SW 1271 (cell line): ENCODE measurements around the gene CAPN5.

Experiments
- DNase-seq, 2 experiments: peaks; one replicate each; lab custom pipeline; 2025; lab: John Stamatoyannopoulos, UW

The CAPN5 gene

DNA sequence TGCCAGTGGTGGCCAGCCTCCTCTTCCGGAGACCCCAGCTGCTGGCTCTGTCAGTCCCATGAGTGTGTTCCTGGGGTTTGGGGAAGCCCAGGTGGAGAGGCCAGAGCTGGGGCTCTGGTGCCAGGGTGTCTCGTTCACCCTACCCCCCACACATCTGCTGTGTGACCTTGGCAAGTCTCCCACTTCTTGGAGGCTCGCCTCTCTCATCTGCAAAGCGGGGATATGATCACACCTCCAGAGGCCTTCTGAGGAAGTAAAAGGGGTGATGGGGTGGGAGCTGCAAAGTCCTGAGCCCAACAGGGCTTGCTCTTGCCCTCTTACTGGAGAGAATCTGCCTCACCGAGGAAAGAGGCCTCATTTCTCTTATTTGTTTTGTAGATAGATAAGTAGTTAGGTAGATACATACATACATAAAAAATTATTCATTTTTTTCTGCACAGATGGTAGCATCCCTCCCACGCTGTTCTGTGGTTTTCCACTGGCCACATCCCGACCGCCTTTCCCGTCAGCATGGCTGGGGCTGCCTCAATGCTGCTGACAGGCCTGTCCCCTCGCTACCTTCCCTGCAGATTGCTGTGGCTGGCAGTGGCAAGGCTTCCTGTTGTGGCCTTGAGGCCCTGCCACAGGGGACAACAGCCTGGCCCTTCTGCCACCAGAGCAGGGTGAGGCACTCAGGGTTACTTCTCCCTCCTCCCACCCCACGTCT, 85.2 kb downstream of the CAPN5 start:
- no peak for DNase-seq

DNA sequence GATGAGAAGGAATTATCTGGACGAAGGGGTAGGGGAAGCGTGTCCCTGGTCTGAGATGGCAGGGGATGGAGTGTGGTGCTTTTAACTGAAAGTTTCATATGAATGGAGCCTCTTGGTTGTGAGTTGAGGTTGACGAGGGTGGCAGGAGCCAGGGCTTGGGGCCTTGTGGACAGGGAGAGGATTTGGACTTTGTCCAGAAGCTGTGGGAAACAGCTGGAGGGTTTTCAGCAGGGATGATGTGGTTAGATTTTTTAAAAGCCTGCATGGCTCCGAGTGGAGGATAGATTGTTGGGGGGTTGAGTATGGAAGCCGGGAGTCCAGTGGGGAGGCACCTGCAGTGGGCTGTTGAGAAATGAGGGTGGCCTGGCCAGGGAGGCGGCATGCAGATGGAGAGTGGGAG, 86.1 kb downstream of the CAPN5 start:
- no peak for DNase-seq

DNA sequence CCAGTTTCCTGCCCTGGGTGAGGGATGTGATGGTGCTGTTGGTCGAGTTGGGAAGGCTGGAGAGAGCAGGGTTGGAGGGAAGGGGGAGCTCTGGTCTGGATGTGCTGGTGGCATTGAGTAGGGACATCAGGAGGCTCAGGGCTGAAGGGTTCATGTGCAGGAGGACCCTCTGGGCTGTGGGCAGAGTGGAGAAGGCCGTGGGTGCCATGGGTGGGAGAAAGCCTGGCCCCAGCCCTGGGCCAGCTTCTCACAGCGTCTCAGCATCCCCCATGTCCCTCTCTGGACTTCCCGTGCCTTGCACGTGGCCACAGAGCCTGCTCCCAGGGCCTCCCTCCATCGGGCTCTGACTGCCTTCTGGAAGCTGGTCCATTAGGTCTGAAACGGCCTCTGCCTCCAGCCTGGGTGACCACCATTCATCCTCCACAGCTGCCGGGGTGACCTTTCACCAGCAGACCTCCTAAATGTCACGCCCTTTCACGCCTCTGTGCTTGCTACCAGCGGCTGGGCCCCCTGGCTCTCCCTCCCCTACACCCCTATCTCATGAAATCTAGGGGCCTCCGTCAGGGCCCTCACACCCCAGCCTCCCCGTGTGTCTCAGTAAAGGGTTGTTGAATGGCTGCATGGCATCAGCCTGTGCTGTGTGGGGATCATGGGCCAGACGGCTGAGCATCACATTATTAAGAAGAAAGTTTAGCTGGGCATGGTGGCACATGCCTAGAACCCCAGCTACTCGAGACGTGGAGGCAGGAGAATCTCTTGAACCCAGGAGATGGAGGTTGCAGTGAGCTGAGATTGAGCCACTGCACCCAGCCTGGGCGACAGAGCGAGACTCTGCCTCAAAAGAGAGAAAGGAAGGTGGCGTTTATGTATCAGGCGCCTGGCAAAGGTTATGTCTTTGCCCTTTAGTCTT, 86.8 kb downstream of the CAPN5 start:
- no peak for DNase-seq

DNA sequence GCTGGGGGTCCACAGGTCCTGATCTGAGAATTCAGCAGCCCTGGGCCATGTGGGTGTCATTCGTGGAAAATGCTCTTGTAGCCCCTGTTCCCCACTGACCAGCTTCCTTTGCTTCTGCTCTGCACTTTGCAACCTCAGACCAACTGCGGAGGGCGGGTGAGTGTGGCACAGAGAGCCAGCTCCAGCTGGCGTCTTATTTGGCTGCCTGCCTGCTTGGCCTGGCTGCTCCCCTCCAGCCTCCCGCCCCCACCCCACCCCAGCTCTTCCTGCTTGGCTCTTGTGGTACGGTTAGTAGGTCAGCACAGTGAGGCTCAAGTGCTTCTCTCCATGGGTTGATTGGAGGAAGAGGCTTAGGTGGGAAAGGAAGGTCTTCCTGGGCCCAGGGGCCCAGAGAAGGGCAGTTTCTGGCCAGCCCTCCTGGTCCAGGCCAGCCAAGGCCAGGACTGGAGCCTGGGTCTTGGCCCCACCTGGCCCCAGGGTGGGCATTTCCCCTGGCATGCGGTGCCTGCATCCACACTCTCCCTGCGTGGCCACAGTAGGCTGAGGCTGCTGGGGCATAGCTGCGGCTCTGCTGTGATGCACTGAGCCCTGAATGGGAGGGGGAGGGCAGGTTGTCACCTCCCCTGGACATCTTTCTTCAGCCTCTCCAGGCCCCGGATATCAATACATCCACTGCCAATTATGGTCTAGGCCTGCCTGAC, 87.8 kb downstream of the CAPN5 start:
- DNase-seq, result no peak

DNA sequence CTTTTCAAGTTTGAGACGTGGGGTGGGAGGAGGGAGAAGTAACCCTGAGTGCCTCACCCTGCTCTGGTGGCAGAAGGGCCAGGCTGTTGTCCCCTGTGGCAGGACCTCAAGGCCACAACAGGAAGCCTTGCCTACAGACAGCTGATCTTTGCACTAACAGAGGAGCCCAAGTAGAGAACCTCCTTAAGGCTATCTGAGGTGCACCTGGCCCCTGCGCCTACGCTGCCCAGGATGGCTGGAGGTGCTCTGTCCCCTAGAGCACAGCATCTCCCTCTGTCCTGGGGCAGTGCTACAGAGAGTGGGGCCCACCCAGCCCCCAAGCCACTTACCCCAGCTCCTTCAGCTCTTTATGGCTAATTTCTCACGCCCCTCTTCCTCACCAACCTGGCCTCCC, 88.3 kb downstream of the CAPN5 start:
- no peak for DNase-seq

DNA sequence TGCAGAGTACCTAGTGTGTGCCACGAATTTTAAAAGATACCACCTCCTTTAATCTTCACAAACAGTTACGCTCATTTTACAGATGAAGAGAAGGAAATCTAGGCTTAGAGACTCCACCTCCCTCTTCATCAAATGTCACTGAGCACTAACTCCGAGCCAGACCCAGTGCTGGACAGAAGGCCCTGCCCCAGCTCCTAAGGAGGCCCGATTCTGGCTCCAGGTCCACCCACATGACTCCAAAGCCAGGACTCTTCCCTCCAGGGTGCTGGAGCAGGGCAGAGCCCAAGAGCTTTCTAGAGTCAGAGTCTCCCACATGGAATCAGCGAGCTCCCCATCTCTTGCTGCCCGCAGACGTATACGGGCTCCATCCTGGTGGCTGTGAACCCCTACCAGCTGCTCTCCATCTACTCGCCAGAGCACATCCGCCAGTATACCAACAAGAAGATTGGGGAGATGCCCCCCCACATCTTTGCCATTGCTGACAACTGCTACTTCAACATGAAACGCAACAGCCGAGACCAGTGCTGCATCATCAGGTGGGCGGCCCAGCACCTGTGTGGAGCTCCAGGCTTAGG, 88.9 kb downstream of the CAPN5 start:
- DNase-seq, result no peak

DNA sequence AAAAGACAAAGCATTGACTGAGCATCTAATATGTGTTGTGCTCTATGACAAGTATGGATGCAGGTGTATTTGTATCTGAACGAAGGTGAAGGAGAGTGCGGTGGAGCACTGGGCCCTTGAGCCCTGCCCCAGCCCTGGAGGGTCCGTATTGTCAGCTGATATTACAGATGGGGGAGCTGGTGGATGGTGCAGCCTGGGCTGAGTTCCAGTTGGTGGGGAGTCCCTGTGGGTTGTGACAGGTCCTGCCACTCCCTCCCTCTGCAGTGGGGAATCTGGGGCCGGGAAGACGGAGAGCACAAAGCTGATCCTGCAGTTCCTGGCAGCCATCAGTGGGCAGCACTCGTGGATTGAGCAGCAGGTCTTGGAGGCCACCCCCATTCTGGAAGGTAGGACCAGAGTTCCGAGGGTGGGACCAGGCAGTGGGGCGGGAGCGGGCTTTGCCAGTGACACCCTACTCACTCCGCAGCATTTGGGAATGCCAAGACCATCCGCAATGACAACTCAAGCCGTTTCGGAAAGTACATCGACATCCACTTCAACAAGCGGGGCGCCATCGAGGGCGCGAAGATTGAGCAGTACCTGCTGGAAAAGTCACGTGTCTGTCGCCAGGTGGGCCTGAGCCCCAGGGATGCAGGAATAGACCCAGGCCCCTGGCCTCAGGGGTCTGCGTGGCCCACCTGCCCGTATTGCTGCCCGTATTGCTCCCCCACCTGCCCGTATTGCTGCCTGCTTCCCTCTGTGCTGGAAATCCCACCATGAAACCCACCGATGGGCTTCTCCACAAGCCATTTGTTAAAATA, 89.8 kb downstream of the CAPN5 start:
- no peak for DNase-seq

DNA sequence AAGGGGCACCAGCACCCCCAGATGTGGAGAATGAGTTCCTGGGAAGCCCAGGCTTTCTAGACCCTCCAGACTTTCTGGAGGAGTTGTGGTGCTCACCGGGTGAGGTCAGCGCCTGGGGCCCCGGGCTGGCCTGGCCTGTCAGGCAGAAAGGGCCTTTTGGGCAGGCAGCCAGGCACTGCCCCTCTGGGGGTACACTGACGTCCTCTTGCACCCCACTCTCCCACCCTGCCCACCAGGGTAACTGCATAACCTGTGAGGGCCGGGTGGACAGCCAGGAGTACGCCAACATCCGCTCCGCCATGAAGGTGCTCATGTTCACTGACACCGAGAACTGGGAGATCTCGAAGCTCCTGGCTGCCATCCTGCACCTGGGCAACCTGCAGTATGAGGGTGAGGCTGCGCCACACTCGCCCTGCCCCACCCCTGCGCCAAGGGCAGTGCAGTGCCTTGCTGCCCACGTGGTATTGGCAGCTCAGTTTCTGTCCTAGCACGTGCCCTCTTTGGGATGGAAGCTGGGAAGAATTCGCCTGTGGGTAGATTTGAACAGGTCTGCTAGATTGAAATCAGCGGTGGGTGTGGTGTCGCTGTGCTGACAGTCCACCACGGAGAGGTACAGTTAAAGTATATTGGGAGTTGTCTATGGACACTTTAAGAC, 91.4 kb downstream of the CAPN5 start:
- DNase-seq, result no peak

DNA sequence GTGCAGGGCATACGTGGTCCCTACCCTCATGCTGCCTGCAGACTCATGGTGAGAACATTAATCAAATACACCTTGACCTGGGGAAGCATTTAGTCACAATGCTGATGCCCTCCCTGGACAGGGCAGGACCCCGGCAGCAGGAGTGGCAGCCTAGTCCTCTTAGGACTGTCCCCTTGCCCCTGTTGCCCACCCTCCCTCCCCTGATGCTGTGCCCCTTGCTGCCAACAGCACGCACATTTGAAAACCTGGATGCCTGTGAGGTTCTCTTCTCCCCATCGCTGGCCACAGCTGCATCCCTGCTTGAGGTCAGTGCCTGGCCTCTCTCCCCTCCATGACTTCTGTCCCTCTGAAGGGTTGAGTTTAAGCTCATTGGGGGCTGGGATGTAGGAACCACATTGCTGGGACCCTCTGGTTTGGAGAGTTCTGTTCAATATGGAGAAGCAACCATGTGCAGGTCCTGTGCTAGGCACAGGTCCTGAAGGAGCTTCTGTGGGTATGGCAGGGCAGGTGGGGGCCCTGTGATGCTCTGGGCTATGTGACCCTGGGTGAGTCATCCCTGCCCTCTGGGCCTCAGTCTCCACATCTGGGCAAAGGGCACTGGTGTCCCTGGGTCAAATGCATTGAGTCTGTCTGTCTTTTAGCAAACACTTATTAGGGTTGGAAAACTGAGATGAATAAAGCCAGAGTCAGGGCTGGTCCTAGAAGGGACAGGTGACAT, 92.6 kb downstream of the CAPN5 start:
- DNase-seq, result no peak

DNA sequence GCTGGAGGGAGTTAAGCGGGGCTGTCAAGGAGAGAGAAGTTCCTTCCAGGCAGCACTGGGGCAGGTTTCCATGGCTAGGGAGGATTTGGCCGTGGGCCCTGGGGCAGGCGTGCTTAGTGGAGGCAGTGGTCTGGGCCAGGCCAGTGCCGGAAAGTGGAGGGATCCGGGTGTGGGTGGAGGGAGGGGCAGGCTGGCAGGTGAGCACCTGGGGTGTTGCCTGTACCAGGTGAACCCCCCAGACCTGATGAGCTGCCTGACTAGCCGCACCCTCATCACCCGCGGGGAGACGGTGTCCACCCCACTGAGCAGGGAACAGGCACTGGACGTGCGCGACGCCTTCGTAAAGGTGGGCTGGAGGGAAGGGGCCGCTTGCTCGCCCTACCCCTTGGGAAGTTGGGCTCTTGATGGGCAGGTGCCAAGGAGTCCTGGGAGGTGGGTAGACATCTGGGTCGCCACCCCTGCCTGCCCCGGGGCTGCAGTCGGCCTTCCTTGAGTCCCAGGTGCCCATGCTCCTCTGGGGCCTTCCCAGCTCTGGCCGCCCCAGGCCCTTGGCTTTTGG, 93.2 kb downstream of the CAPN5 start:
- DNase-seq, result no peak

DNA sequence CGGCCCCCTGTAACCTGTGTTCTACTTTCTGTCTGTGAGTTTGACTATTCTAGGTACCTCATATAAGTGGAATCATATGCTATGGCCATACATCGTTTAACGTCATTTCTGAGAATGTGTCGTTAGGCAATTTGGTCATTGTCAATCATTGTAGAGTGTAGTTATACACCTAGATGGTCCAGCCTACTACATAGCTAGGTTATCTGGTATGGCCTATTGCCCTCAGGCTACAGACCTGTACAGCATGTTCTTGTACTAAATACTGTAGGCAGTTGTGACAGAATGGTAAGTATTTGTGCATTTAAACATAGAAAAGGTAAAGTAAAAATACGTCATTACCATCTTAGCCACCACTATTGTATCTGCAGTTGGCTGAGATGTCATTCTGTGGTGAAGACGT, 96.5 kb downstream of the CAPN5 start:
- DNase-seq, result no peak

DNA sequence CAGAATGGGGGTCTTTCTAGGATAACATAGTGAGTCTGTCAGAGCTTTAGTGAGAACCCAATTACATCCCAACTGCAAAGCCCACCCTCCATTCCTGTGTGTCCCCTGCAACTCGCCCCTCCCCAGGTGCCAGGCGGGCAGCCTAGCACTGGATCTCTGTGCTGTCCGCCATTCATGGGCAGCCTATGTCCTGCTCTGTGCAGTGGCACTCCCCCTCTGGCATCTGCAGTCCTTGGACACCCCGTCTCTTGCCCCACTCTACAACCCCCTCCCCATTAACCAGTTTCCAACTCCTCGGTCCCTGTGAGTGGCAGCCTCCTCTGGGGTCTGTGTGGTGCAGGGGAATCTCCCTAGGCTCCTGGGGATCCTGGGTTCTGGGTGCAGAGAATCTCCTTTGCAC, 98.3 kb downstream of the CAPN5 start:
- DNase-seq, result no peak

DNA sequence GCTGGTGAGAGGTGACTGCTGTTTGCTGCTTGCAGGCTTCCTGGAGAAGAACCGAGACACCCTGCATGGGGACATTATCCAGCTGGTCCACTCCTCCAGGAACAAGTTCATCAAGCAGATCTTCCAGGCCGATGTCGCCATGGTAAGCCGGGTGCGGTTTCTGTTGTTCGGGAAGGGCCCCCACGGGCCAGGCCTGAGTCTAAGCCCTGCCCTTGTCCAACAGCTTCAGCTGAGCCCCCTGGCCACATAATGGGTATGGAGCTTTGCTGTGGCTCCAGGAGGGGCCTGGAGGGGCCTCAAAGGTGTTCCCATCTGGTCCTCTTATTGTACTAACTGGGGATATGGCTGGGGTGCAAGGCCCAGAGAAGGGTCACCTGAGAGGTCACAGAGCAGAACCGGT, 99.2 kb downstream of the CAPN5 start:
- no peak for DNase-seq

DNA sequence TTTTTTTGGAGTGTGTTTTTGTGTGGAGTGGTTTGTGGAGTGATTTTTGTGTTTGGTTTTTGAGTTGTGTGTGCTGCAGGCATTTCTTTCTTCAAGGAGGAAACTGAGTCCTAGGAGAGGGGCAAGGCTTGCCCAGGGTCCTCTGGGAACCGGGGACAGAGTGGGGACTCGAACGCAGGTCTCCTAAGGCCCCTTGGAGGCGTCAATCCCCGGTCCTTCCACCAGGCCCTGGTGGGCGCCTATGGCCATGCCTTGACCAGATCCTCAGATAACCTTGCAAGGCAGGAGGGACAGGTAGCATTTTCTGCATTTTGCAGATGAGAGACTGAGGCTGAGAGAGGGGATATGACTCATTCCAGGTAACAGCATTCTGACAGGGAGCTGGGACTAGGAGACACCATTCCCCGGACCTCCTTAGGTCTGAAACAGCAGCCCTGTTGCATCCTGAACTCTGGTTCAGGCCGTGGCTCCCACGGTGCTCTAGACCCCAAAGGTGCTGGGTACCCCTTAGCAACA, 100.4 kb downstream of the CAPN5 start:
- DNase-seq, result no peak

DNA sequence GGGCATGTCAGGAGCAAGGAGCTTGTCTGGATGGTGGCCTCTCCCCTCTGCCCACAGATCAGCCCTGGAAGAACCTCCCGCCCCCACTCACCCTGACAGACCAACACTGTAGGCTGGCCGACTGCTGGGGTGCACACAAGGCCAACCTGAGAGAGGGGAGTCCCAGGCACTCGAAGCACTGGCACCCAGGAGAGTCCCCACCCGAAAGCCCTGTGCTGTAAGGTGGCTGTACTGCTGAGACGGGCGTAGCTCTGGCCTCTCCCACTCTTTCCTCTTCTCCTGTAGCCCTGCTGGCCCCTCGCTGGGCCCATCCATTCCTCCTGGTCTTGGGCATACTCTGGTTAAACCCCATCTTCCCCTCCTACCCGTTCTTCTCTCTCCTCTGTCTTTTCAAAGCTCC, 101.0 kb downstream of the CAPN5 start:
- no peak for DNase-seq

DNA sequence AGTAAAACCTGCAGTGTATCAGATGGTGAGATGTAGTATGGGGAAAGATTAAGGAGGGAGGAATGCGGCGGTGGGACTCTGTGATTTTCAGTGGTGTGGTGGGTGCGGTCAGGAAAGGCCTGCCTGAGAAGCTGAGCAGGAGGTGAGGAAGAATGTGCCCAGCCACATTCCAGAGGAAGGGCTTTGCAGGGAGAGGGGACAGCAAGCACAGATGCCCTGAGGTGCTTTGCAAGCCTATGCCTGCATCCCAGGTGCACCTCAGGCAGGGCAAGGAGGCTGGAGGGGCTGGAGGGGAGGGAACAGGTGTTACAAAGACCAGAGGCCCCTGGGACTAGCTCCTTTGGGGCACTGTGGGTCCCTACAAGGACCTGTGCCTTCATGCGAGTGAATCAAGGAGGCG, 103.3 kb downstream of the CAPN5 start:
- no peak for DNase-seq

DNA sequence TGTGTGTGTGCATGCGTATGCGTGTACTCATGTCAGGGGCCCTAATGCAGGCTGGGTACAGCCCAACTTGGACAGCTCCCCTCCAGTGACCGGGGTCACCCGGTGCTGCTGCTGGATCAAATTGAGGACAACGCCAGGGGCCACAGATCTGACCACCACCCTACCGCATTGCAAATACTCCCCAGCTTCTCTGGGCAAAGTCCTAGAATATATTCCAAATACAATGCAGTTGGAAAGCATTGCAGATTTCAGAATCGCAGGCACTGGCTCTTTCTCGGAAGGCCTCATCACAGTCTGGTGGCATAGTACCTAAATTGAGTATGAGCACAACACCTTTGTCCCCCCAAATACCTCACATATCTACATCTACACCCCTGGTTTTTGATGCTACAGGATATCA, 104.5 kb downstream of the CAPN5 start:
- DNase-seq, result no peak

DNA sequence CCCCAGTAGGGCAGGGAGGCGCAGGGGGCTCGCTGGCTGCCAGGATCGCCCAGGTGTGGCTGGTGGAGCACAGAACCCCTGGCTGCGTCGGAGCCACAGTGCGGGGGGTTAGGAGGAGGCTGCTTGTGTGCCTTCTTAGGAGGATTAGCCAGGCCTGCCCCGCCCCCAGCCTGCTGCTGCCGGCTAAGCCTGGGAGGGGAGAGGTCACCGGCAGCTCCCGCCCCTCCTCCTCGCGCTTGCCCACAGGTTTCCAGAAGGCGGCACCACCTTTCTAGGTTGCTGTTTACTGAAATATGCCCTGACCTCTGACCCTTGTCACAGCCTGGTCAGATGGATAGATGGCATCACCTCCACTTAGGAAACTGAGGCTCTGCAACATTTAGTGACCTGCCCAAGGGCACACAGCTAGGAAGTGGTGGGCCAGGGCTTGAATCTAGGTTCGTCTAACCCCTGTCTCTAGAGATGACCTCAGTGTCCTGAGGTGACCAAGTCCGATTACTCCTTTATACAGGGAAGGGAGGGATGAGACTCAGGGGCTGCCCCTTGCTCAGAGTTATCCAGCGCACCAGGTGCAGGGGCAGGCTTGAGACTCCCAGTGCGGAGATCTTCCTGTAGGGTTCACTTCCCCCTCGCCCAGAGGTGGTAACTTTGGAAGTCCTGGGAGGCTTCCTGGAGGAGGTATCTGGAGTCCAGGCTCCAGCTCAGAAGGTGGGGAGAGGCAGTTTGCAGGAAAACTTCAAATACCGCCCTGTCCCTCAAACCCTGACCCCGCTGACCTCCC, 105.3 kb downstream of the CAPN5 start:
- no peak for DNase-seq

DNA sequence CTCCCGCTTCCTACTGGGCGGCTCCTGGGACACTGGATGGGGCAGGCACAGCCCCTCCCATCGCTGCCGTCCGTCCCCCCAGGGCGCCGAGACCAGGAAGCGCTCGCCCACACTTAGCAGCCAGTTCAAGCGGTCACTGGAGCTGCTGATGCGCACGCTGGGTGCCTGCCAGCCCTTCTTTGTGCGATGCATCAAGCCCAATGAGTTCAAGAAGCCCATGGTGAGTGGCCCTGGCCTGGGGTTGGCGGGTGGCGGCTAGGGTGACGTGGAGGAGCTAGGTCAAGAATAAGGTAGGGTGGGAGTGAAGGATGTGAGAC, 105.9 kb downstream of the CAPN5 start:
- no peak for DNase-seq
